Endothelial cell of umbilical vein (primary cell): ENCODE data around the gene FNDC3A. TPM values are rescaled to one million over a fixed set of nuclear protein-coding genes. Genes with fewer than 3 reads are reported as not detected.

Experiments
- BruUV-seq: library from RNA; stranded (reverse); fragments of 400-500 nt; replicated peaks from 2 replicates; lab custom pipeline; 2021; lab: Mats Ljungman, UMichigan
- CTCF ChIA-PET: fragments of 300-600, 350-600 bp; sonication (Branson Sonifier 250); formaldehyde crosslinking; loops from one replicate; lab custom pipeline; 2021; ENCODE audit warnings: antibody characterized with exemption, inconsistent platforms; lab: Charles Lee
- POLR2A ChIA-PET: fragments of 300-600, 350-600 bp; sonication (Branson Sonifier 250); formaldehyde crosslinking; loops from one replicate; lab custom pipeline; 2021; ENCODE audit warnings: antibody characterized with exemption, inconsistent platforms; lab: Charles Lee
- DNase-seq: peaks from one replicate; pipeline ENCODE4 v3.0.0-alpha.2; 2011; ENCODE audit warnings: low read depth, low spot score
- FAIRE-seq: peaks from 2 replicates; lab custom pipeline; 2011; peaks lifted over from hg19 to GRCh38; lab: Jason Lieb, UNC
- H2AFZ ChIP-seq: 2 replicates; pipeline ENCODE4 v1.6.0; 2012; ENCODE audit warnings: low read depth, low read length, control low read depth, inconsistent platforms
- H3K27ac ChIP-seq: 2 replicates; pipeline ENCODE4 v1.5.1; 2011; ENCODE audit warnings: low read depth, mild to moderate bottlenecking, control low read depth, low read length, moderate library complexity; ENCODE audit not compliant: insufficient read depth
- H3K27me3 ChIP-seq, 2 experiments: 2 replicates each; pipeline versions ENCODE4 v1.6.0 to v1.6.1; 2011; ENCODE audit warnings: low read length in 2 of 2, mixed read lengths in 1 of 2; ENCODE audit not compliant: control insufficient read depth in 2 of 2, insufficient read depth in 2 of 2
- H3K36me3 ChIP-seq, 2 experiments: 2 replicates in 1 of 2; 3 replicates in 1 of 2; pipeline ENCODE4 v1.5.1; 2011; ENCODE audit warnings: low read length in 2 of 2, mild to moderate bottlenecking in 1 of 2, moderate library complexity in 1 of 2; ENCODE audit not compliant: control insufficient read depth in 2 of 2, insufficient read depth in 2 of 2; ENCODE audit errors: extremely low read depth in 1 of 2
- H3K4me1 ChIP-seq: 3 replicates; pipeline ENCODE4 v1.5.1; 2011; ENCODE audit warnings: mild to moderate bottlenecking, low read length; ENCODE audit not compliant: control insufficient read depth, insufficient read depth; ENCODE audit errors: extremely low read depth
- H3K4me2 ChIP-seq: 2 replicates; pipeline ENCODE4 v1.6.1; 2011; ENCODE audit warnings: low read length, control low read depth, mixed read lengths; ENCODE audit not compliant: insufficient read depth
- H3K4me3 ChIP-seq, 3 experiments: fragments of 200-600 bp in 1 of 3; sonication (generic), shearing (Covaris generic) in 1 of 3; replicated peaks in 1 of 3; 2 replicates each; pipeline ENCODE4 v1.5.1; 2011 to 2016; ENCODE audit warnings: control low read depth in 3 of 3, low read length in 3 of 3, mild to moderate bottlenecking in 2 of 3, inconsistent platforms in 1 of 3, low read depth in 1 of 3, moderate library complexity in 1 of 3; ENCODE audit not compliant: insufficient read depth in 1 of 3
- H3K79me2 ChIP-seq: 2 replicates; pipeline ENCODE4 v1.6.0; 2012; ENCODE audit warnings: low read length, inconsistent platforms; ENCODE audit not compliant: control insufficient read depth, insufficient read depth
- H3K9ac ChIP-seq: replicated peaks from 2 replicates; pipeline ENCODE3; 2011; ENCODE audit warnings: low read length, control low read depth; ENCODE audit not compliant: insufficient read depth; ENCODE audit errors: extremely low read depth
- H3K9me1 ChIP-seq: replicated peaks from 3 replicates; pipeline ENCODE4 v1.6.0; 2011; ENCODE audit warnings: mild to moderate bottlenecking, low read length; ENCODE audit not compliant: control insufficient read depth, insufficient read depth; ENCODE audit errors: extremely low read depth
- H3K9me3 ChIP-seq: replicated peaks from 2 replicates; pipeline ENCODE4 v1.5.1; 2012; ENCODE audit warnings: low read length, inconsistent platforms; ENCODE audit not compliant: control insufficient read depth, insufficient read depth
- H4K20me1 ChIP-seq: replicated peaks from 2 replicates; pipeline ENCODE3; 2011; ENCODE audit warnings: mild to moderate bottlenecking, low read length; ENCODE audit not compliant: control insufficient read depth, insufficient read depth; ENCODE audit errors: extremely low read depth
- EZH2 ChIP-seq: IDR thresholded peaks from 2 replicates; pipeline ENCODE4 v1.6.1; 2012; ENCODE audit warnings: borderline replicate concordance, low read depth, mild to moderate bottlenecking, moderate library complexity, low read length, inconsistent platforms; ENCODE audit not compliant: severe bottlenecking
- FOS ChIP-seq: IDR thresholded peaks from 2 replicates; pipeline ENCODE4 v1.6.1; 2011; ENCODE audit warnings: mild to moderate bottlenecking, low read length, moderate library complexity, borderline replicate concordance; ENCODE audit not compliant: insufficient read depth
- GATA2 ChIP-seq: IDR thresholded peaks from 2 replicates; pipeline ENCODE4 v1.7.0; 2011; ENCODE audit warnings: low read depth, mild to moderate bottlenecking, moderate library complexity, mixed read lengths, low read length; ENCODE audit not compliant: insufficient read length, insufficient read depth
- JUN ChIP-seq: IDR thresholded peaks from 2 replicates; pipeline ENCODE4 v1.6.1; 2011; ENCODE audit warnings: borderline replicate concordance, low read depth; ENCODE audit not compliant: insufficient read length, insufficient read depth
- MYC ChIP-seq: IDR thresholded peaks from one replicate; pipeline ENCODE4 v1.6.1; 2011; ENCODE audit warnings: mild to moderate bottlenecking, low read depth, low read length
- POLR2A ChIP-seq: IDR thresholded peaks from 2 replicates; pipeline ENCODE4 v1.6.1; 2012; ENCODE audit warnings: low read depth, mild to moderate bottlenecking, control low read depth, low read length
- POLR2AphosphoS5 ChIP-seq: IDR thresholded peaks from 2 replicates; pipeline ENCODE4 v1.6.1; 2012; ENCODE audit warnings: low read depth, mild to moderate bottlenecking, control low read depth, low read length, moderate library complexity; ENCODE audit not compliant: insufficient read depth
- dilution Hi-C: fragments of 300-500 bp; cut with MboI; formaldehyde crosslinking; loops from one replicate; pipeline ENCODE4 v1.15.0; 2019; ENCODE audit warnings: low sequenced_read_pairs; ENCODE audit not compliant: extremely low pct_ligation_motif_present
- intact Hi-C: fragments of 100-400 bp; cut with micrococcal nuclease; formaldehyde crosslinking; loops from one replicate; pipeline ENCODE4 v1.10.0; 2022
- polyA plus RNA-seq, 4 experiments: library from polyadenylated mRNA; depleted of rRNA in 3 of 4; stranded (reverse) in 3 of 4; unstranded in 1 of 4; fragments of >200 nt; gene quantifications; 2 replicates each; pipeline versions ENCODE4 v1.2.1 to v1.2.3, GENCODE V29; 2011 to 2012; ENCODE audit warnings: missing spikeins in 1 of 4
- total RNA-seq: library from RNA; stranded (reverse); gene quantifications from 2 replicates; pipeline ENCODE4 v1.2.3, GENCODE V29; 2021
- TF ChIP-seq, protein P1 (sequence below), 2 donors: IDR thresholded peaks; 1 replicate in 1 of 2; 2 replicates in 1 of 2; pipeline ENCODE4 v1.5.1; 2011; ENCODE audit warnings: low read length in 2 of 2, mild to moderate bottlenecking in 2 of 2, moderate library complexity in 2 of 2, control low read depth in 1 of 2, inconsistent platforms in 1 of 2, low read depth in 1 of 2; ENCODE audit not compliant: insufficient read depth in 1 of 2; ENCODE audit errors: extremely low read depth in 1 of 2
- TF ChIP-seq, protein P2 (sequence below): IDR thresholded peaks from 2 replicates; pipeline ENCODE4 v1.6.1; 2011; ENCODE audit not compliant: insufficient read depth, insufficient read length

Gene FNDC3A
- total and polyA plus RNA-seq, 2 donors (not counting 3 experiments of a cell fraction or from before 2014, with no cell fraction given) = 26.3 to 50.8 TPM

DNA sequence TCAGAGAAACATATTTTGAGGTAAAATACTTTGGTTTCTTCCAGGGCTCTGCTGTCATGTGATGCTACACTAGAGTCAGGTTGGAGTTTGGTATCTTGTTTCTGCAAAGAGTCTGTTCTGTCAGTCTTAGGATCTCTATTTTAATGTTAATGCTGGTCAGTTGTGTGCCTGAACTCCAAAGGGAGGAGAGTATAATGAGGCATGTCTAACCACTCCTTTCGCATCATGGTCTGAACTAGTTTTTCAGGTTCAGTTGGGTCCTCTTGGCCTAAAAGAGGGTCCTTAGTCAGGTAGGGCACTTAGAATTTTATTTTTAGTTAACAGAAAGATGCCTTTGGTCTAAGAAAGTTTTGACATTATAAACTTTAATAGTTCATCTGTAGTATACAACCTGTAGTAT is 78.2 kb downstream of the FNDC3A start:
- Histone ChIP-seq H4K20me1 (no peaks in the 10 kb centered on the region), H3K4me3 (no peak overlapping the region), H3K4me1 (no peaks in the 10 kb centered on the region), H3K79me2 (peaks cover 2% of the 10 kb centered on the region), H3K36me3 (no peaks in the 10 kb centered on the region), H2AFZ (no peak overlapping the region), H3K9me1 (no peaks in the 10 kb centered on the region), H3K27ac (no peak overlapping the region), H3K4me2 (no peak overlapping the region), H3K9ac (no peak overlapping the region), H3K27me3 (no peaks in the 10 kb centered on the region), H3K9me3 (no peaks in the 10 kb centered on the region)
- BruUV-seq = no TSS peak
- dilution Hi-C loops (no loop called here), intact Hi-C loops (no loop called here)
- TF ChIP-seq MYC (no peak), EZH2 (no peak), POLR2AphosphoS5 (no peak)
- TF ChIP-seq, protein P1, sequence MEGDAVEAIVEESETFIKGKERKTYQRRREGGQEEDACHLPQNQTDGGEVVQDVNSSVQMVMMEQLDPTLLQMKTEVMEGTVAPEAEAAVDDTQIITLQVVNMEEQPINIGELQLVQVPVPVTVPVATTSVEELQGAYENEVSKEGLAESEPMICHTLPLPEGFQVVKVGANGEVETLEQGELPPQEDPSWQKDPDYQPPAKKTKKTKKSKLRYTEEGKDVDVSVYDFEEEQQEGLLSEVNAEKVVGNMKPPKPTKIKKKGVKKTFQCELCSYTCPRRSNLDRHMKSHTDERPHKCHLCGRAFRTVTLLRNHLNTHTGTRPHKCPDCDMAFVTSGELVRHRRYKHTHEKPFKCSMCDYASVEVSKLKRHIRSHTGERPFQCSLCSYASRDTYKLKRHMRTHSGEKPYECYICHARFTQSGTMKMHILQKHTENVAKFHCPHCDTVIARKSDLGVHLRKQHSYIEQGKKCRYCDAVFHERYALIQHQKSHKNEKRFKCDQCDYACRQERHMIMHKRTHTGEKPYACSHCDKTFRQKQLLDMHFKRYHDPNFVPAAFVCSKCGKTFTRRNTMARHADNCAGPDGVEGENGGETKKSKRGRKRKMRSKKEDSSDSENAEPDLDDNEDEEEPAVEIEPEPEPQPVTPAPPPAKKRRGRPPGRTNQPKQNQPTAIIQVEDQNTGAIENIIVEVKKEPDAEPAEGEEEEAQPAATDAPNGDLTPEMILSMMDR (IDR thresholded peaks at IDR 0.05; ENCODE audit: extremely low read depth in 1 of 2, insufficient read depth in 1 of 2, low read depth in 1 of 2, low read length in 2 of 2) = no peak
- TF ChIP-seq, protein P2, sequence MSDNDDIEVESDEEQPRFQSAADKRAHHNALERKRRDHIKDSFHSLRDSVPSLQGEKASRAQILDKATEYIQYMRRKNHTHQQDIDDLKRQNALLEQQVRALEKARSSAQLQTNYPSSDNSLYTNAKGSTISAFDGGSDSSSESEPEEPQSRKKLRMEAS = no peak
- ChIA-PET POLR2A (no interaction called here), CTCF (no interaction called here)
- FAIRE-seq (no peak), DNase-seq (no peak)

DNA sequence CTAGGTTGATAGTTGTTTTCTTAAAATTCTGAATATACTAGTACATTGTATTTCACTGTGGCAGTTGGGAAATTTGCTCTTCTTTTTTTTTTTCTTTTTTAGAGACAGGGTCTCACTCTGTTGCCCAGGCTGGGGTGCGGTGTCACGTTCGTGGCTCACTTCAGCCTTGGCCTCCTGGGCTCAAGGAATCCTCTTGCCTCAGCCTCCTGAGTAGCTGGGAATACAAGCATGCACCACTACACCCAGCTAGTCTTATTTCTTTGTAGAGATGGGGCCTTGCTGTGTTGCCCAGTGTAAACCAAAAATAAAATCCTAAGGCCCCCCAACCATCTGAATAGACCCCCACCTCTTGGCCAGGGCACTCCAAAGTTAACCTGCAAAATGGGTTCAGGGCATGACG is 79.3 kb downstream of the FNDC3A start:
- intact Hi-C loops (no loop called here), dilution Hi-C loops (no loop called here)
- DNase-seq (no peak), FAIRE-seq (no peak)
- H3K79me2 ChIP-seq = peaks cover 2% of the 10 kb centered on the region
- H3K36me3 ChIP-seq = no peaks in the 10 kb centered on the region
- BruUV-seq = no TSS peak
- no peaks in the 10 kb centered on the region for H3K4me1 ChIP-seq
- no peaks in the 10 kb centered on the region for H3K9me1 ChIP-seq
- H3K9ac ChIP-seq = no peak overlapping the region
- no peaks in the 10 kb centered on the region for H4K20me1 ChIP-seq
- H2AFZ ChIP-seq = no peak overlapping the region
- no peaks in the 10 kb centered on the region for H3K9me3 ChIP-seq
- H3K27me3 ChIP-seq = no peaks in the 10 kb centered on the region
- POLR2A ChIA-PET = no interaction called here
- no peak overlapping the region for H3K27ac ChIP-seq
- no peak overlapping the region for H3K4me2 ChIP-seq
- TF ChIP-seq POLR2AphosphoS5 = no peak
- TF ChIP-seq, protein P2 = no peak
- TF ChIP-seq GATA2 = no peak
- no peak for TF ChIP-seq EZH2
- TF ChIP-seq POLR2A = no peak
- no peak for TF ChIP-seq MYC
- no peak for TF ChIP-seq FOS
- TF ChIP-seq JUN = no peak
- TF ChIP-seq, protein P1 (IDR thresholded peaks at IDR 0.05; ENCODE audit: extremely low read depth in 1 of 2, insufficient read depth in 1 of 2, low read depth in 1 of 2, low read length in 2 of 2) = no peak
- no peak overlapping the region for H3K4me3 ChIP-seq
- CTCF ChIA-PET = no interaction called here
